T-helper 2 cell treated with Interferon-gamma antibody and Interleukin-4, amounts not matched to agents 5 μg/mL and 100 μg/mL, for 36 hours (primary cell): ENCODE data around the gene ARMC12.

Experiments used
- DNase-seq: peaks from one replicate; pipeline ENCODE4 v3.0.0; 2021; ENCODE audit warnings: low spot score
- H3K27ac Mint-ChIP-seq: one replicate; pipeline ENCODE4 v1.8.0; 2021; ENCODE audit warnings: mild to moderate bottlenecking, mixed read lengths
- H3K27me3 Mint-ChIP-seq: one replicate; pipeline ENCODE4 v1.8.0; 2021; ENCODE audit warnings: low read depth, mixed read lengths
- H3K36me3 Mint-ChIP-seq: one replicate; pipeline ENCODE4 v1.8.0; 2021; ENCODE audit warnings: low read depth, mixed read lengths
- H3K4me1 Mint-ChIP-seq: one replicate; pipeline ENCODE4 v1.8.0; 2021; ENCODE audit warnings: low read depth, mixed read lengths
- H3K4me3 Mint-ChIP-seq: one replicate; pipeline ENCODE4 v1.8.0; 2022; ENCODE audit warnings: mild to moderate bottlenecking, moderate library complexity, mixed read lengths
- H3K9me3 Mint-ChIP-seq: one replicate; pipeline ENCODE4 v1.8.0; 2021; ENCODE audit warnings: mixed read lengths

Gene ARMC12

DNA sequence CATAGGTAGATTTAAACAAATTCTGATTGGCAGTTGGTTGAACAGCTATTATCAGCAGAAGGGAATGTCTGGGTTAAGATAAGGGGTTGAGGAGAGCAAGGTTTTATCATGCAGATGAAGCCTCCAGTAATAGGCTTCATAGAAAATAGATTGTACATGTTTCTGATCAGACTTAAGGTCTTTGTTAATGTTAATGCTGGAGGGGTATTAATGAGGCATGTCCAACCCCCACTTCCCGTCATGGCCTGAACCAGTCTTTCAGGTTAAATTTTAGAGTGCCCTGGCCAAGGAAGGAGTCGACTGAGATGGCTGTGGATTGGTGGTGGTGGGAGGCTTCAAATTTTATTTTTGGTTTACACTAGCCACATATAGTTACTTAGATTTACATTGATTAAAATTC lies 47.4 kb downstream of the ARMC12 start:
- Mint-ChIP-seq H3K36me3 (no peaks in the 10 kb centered on the region), H3K27me3 (peaks cover 37% of the 10 kb centered on the region), H3K4me1 (no peaks in the 10 kb centered on the region), H3K4me3 (no peak overlapping the region), H3K27ac (no peak overlapping the region), H3K9me3 (no peaks in the 10 kb centered on the region)
- DNase-seq: no peak

- peaks cover 43% of the 10 kb centered on the region for H3K27me3 Mint-ChIP-seq
- no peak overlapping the region for H3K4me3 Mint-ChIP-seq
- H3K27ac Mint-ChIP-seq: no peak overlapping the region
- H3K4me1 Mint-ChIP-seq: no peaks in the 10 kb centered on the region
- H3K36me3 Mint-ChIP-seq: no peaks in the 10 kb centered on the region
- no peaks in the 10 kb centered on the region for H3K9me3 Mint-ChIP-seq
- DNase-seq: no peak
These were observed 49.4 kb downstream of the ARMC12 start for GRCh38 chr6:35786272-35786671.

GRCh38 chr6:35786810-35787209 lies 50.0 kb downstream of the ARMC12 start:
- Mint-ChIP-seq H3K27ac (no peak overlapping the region), H3K4me1 (no peaks in the 10 kb centered on the region), H3K27me3 (peaks cover 42% of the 10 kb centered on the region), H3K36me3 (no peaks in the 10 kb centered on the region), H3K9me3 (no peaks in the 10 kb centered on the region), H3K4me3 (no peak overlapping the region)
- no peak for DNase-seq

DNA sequence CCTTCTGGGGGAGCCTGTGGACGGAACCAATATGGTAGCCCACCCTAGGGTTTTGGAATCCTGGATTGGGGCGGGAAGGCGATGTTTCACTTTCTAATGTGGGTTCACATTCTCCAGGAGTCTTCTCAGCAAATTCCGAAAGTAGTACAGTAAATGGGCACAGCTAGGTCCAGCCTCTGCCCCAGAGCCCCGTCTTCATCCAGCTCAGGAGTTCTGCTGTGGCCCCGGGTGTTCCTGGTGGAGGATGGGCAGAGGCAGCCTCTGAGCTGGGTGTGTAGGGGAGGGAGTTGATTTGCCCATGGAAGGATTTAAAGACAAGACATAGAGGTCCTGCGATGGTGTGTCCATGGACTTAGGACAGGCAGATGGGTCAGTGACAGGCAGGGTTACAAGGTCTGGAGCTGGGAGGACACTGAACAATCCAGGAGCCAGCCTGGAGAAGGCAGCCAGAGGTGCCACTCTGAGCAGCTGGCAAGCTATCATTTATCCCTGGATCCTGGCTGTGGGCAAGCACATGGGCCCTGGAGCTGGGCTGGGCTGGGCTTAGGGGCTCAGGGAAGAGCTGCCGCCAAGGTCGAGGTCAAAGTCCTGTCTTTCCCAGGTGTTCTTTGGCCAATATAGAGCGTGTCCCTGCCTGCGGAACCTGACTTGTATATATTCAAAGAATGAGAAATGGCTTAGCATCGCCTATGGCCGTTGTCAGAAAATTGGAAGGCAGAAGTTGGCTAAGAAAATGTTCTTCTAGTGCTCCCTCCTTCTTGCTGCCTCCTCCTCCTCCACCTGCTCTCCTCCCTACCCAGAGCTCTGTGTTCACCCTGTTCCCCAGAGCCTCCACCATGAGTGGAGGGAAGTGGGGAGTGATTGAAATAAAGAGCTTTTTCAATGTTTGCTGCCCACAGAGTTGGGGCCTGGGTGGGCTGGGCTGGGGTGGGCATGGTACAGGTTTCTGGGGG lies 50.7 kb downstream of the ARMC12 start:
- no peaks in the 10 kb centered on the region for H3K36me3 Mint-ChIP-seq
- no peaks in the 10 kb centered on the region for H3K9me3 Mint-ChIP-seq
- DNase-seq: no peak
- no peaks in the 10 kb centered on the region for H3K4me1 Mint-ChIP-seq
- no peak overlapping the region for H3K27ac Mint-ChIP-seq
- peaks cover 39% of the 10 kb centered on the region for H3K27me3 Mint-ChIP-seq
- H3K4me3 Mint-ChIP-seq: no peak overlapping the region

DNA sequence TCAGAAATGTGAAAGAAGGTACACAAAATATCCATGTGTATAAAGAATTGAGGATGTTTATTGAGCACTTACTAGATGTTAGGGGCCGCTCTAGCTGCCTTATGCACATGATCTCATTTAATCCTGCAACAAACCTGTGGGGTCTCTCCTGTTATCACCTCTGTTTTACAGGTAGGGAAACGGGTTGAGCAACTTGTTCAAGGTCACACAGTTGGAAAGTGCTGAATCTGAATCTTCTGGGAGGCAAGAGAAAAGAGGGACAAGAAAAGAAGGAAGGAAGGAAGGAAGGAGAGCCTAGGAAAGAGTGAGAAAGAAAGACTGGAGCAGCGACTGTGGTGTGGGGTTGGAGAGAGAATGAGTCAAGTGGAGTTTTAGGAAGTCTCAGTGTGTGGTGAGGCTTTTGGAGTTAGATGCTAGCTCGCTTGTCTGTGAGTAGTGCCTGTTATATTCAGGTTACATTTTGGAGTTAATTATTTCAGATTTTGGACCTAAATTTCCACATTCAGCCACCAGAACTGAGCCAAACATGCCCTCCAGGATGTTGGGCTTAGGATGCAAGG lies 51.7 kb downstream of the ARMC12 start:
- Mint-ChIP-seq H3K36me3 (no peaks in the 10 kb centered on the region), H3K27ac (no peak overlapping the region), H3K4me3 (no peak overlapping the region), H3K27me3 (peaks cover 39% of the 10 kb centered on the region), H3K9me3 (no peaks in the 10 kb centered on the region), H3K4me1 (no peaks in the 10 kb centered on the region)
- DNase-seq: no peak

- H3K27ac Mint-ChIP-seq: no peak overlapping the region
- DNase-seq: no peak
- peaks cover 30% of the 10 kb centered on the region for H3K27me3 Mint-ChIP-seq
- no peaks in the 10 kb centered on the region for H3K4me1 Mint-ChIP-seq
- no peaks in the 10 kb centered on the region for H3K9me3 Mint-ChIP-seq
- no peak overlapping the region for H3K4me3 Mint-ChIP-seq
- H3K36me3 Mint-ChIP-seq: no peaks in the 10 kb centered on the region
These were observed 53.9 kb downstream of the ARMC12 start for GRCh38 chr6:35790683-35791082.

DNA sequence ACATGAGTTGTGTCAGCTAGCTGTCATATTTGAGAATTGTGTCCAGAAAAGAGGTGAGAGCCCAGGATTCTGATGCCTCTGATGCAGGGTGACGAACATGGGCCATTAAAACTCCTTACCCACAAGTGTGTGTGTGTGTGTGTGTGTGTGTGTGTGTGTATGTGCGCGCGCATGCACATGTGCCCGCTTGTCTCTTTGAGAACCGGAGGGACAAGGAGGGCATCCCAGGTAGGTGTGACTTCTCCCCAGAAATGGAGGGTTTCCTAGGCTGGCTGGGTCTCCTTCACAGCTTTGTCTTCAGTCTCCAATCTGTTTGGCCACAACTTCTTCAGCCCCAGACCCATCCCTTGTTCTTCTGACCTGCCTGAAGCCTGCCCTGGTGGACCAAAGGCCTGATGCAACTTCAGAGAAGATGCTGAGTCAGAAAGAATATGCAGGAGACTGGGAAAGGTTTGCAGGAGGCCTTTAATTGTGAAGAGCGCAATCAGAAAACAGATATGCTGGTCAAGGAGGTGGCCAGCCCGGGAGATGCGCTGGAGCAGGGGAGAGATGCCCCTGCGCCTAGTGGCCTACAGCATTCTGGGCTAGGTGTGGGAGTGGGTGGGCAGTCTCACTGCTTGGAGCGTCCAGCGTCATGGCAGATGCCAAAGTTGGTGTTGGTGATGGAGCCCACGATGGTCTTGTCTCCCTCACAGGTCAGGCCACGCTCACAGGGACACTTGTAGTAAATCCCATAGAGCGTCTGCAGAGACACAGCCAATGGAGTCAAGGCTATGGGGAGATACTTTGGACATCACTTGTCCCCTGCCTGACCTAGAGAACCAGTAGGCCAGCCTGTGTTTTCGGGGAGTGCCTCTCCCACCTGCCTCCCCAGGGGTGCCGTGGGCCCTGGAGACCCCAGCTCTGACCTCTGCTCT lies 58.0 kb downstream of the ARMC12 start:
- Mint-ChIP-seq H3K4me3 (no peak overlapping the region), H3K27me3 (peaks cover 6% of the 10 kb centered on the region), H3K27ac (no peak overlapping the region), H3K36me3 (no peaks in the 10 kb centered on the region), H3K4me1 (no peaks in the 10 kb centered on the region), H3K9me3 (no peaks in the 10 kb centered on the region)
- no peak for DNase-seq

GRCh38 chr6:35795453-35796071 lies 58.7 kb downstream of the ARMC12 start:
- H3K9me3 Mint-ChIP-seq: no peaks in the 10 kb centered on the region
- H3K27ac Mint-ChIP-seq: no peak overlapping the region
- H3K27me3 Mint-ChIP-seq: peaks cover 2% of the 10 kb centered on the region
- H3K4me1 Mint-ChIP-seq: no peaks in the 10 kb centered on the region
- DNase-seq: no peak
- no peak overlapping the region for H3K4me3 Mint-ChIP-seq
- H3K36me3 Mint-ChIP-seq: no peaks in the 10 kb centered on the region

GRCh38 chr6:35796236-35796635 lies 59.4 kb downstream of the ARMC12 start:
- DNase-seq: no peak
- no peak overlapping the region for H3K27ac Mint-ChIP-seq
- no peaks in the 10 kb centered on the region for H3K9me3 Mint-ChIP-seq
- H3K27me3 Mint-ChIP-seq: peaks cover 2% of the 10 kb centered on the region
- H3K4me1 Mint-ChIP-seq: no peaks in the 10 kb centered on the region
- no peaks in the 10 kb centered on the region for H3K36me3 Mint-ChIP-seq
- H3K4me3 Mint-ChIP-seq: no peak overlapping the region

DNA sequence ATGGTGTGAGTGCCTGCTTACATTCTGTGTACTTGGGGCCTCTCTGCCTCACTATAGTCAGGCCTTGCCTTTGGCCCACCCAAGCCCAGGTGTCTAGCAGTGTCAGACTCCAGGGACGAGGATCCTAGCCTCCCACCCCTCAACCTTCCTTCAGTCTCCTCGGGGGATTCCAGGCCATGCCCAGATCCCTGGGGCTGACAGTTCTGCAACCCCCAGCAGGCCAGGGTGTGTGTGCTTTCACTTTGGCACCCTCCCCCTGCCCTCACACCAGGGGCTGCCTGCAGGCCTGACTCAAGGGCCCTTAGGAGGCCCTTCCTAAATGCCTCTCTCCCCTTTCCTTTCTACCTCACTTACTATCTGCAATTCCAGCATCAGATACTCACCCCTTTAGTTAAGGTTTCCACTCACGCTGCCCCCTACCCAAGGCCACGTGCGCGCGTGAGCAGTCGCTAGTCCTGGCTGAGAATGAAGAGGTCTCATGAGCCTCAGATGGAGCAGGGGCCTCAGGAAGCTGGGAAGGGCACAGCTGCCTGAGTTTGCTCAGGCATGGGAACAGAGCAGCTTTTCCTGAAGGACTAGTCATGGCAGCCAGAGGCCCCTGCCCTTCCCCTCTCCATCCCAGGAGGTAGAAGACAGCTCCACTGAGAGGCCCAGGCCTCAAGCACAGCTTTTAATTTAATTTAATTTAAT lies 61.1 kb downstream of the ARMC12 start:
- Mint-ChIP-seq H3K9me3 (no peaks in the 10 kb centered on the region), H3K27me3 (peaks cover 2% of the 10 kb centered on the region), H3K36me3 (no peaks in the 10 kb centered on the region), H3K27ac (no peak overlapping the region), H3K4me1 (no peaks in the 10 kb centered on the region), H3K4me3 (no peak overlapping the region)
- no peak for DNase-seq
